SK-N-SH (cell line): Measurements from ENCODE around the gene C1orf210. TPM values are rescaled to one million over a fixed set of nuclear protein-coding genes. Genes with fewer than 3 reads are reported as not detected.

Experiments used
- CTCF ChIA-PET: fragments of 300-600, 350-600 bp; formaldehyde crosslinking; extraction: SDS; loops from one replicate; lab custom pipeline; 2021; lab: Yijun Ruan, JAX
- POLR2A ChIA-PET: fragments of 350-600 bp; sonication (Branson Sonifier 250); formaldehyde crosslinking; extraction: SDS; loops from one replicate; lab custom pipeline; 2020; ENCODE audit warnings: antibody characterized with exemption, inconsistent platforms; lab: Yijun Ruan, JAX
- DNase-seq: peaks from one replicate; pipeline ENCODE4 v3.0.0; 2012
- H2AFZ ChIP-seq: fragments of 200-600 bp; sonication (generic); 2 replicates; pipeline ENCODE4 v1.8.1; 2016; ENCODE audit warnings: antibody characterized with exemption, mild to moderate bottlenecking, low read depth
- H3F3A ChIP-seq: fragments of 200-600 bp; sonication (generic); replicated peaks from 2 replicates; pipeline ENCODE3; 2016; ENCODE audit warnings: antibody characterized with exemption, mild to moderate bottlenecking; ENCODE audit not compliant: insufficient read depth
- H3K27ac ChIP-seq, 2 experiments: fragments of 200-500 bp in 1 of 2; fragments of 200-600 bp in 1 of 2; sonication (Bioruptor generic) in 1 of 2; sonication (generic), shearing (Covaris generic) in 1 of 2; 2 replicates each; pipeline versions ENCODE4 v1.5.1 to v1.6.1; 2014 to 2016; ENCODE audit warnings: low read depth in 2 of 2, inconsistent platforms in 1 of 2, low read length in 1 of 2, mild to moderate bottlenecking in 1 of 2, mixed read lengths in 1 of 2
- H3K27me3 ChIP-seq: fragments of 200-600 bp; sonication (generic), shearing (Covaris generic); 2 replicates; pipeline ENCODE4 v1.6.1; 2016; ENCODE audit warnings: mixed run types; ENCODE audit not compliant: insufficient read depth
- H3K36me3 ChIP-seq, 2 experiments: fragments of 200-500 bp in 1 of 2; fragments of 200-600 bp in 1 of 2; sonication (Bioruptor generic) in 1 of 2; sonication (generic) in 1 of 2; replicated peaks in 1 of 2; 2 replicates each; pipeline versions ENCODE3 to v1.5.1; 2014 to 2016; ENCODE audit warnings: low read length in 1 of 2, mild to moderate bottlenecking in 1 of 2; ENCODE audit not compliant: insufficient read depth in 2 of 2, control insufficient read depth in 1 of 2
- H3K4me1 ChIP-seq, 2 experiments: fragments of 200-500 bp in 1 of 2; fragments of 200-600 bp in 1 of 2; sonication (Bioruptor generic) in 1 of 2; sonication (generic), shearing (Covaris generic) in 1 of 2; 2 replicates each; pipeline versions ENCODE4 v1.5.1 to v1.6.1; 2014 to 2016; ENCODE audit warnings: low read depth in 1 of 2, low read length in 1 of 2, mixed run types in 1 of 2; ENCODE audit not compliant: insufficient read depth in 2 of 2, control insufficient read depth in 1 of 2
- H3K4me2 ChIP-seq: fragments of 200-600 bp; sonication (generic), shearing (Covaris generic); 2 replicates; pipeline ENCODE4 v1.6.1; 2017; ENCODE audit warnings: mixed run types
- H3K4me3 ChIP-seq, 2 experiments: fragments of 200-500 bp in 1 of 2; fragments of 200-600 bp in 1 of 2; sonication (Bioruptor generic) in 1 of 2; sonication (generic), shearing (Covaris generic) in 1 of 2; 2 replicates each; pipeline versions ENCODE4 v1.5.1 to v1.8.1; 2014 to 2016; ENCODE audit warnings: low read depth in 2 of 2, inconsistent platforms in 1 of 2, low read length in 1 of 2, mild to moderate bottlenecking in 1 of 2, mixed read lengths in 1 of 2, moderate library complexity in 1 of 2
- H3K79me2 ChIP-seq: fragments of 200-600 bp; sonication (generic); 2 replicates; pipeline ENCODE4 v1.8.1; 2017; ENCODE audit warnings: mild to moderate bottlenecking; ENCODE audit not compliant: insufficient read depth
- H3K9ac ChIP-seq: fragments of 200-600 bp; sonication (generic); 2 replicates; pipeline ENCODE4 v1.6.1; 2017; ENCODE audit warnings: mixed run types
- H3K9me2 ChIP-seq: fragments of 200-600 bp; sonication (generic); 2 replicates; pipeline ENCODE4 v1.6.1; 2017; ENCODE audit warnings: mixed run types
- H3K9me3 ChIP-seq: fragments of 200-600 bp; sonication (generic); 2 replicates; pipeline ENCODE4 v1.6.1; 2017; ENCODE audit warnings: mixed run types, mild to moderate bottlenecking, moderate library complexity
- H4K20me1 ChIP-seq: fragments of 200-600 bp; sonication (generic); 2 replicates; pipeline ENCODE4 v1.6.1; 2017; ENCODE audit warnings: mild to moderate bottlenecking, mixed run types; ENCODE audit not compliant: insufficient read depth
- CHD2 ChIP-seq: fragments of 150-350 bp; IDR thresholded peaks from 2 replicates; pipeline ENCODE4 v1.6.1; 2018; ENCODE audit warnings: low read length; ENCODE audit not compliant: partially characterized antibody
- CTCF ChIP-seq: fragments of 200-600 bp; sonication (generic); IDR thresholded peaks from 2 replicates; pipeline ENCODE4 v1.6.1; 2017; ENCODE audit warnings: antibody characterized with exemption, mild to moderate bottlenecking, moderate library complexity
- ELF1 ChIP-seq: IDR thresholded peaks from 2 replicates; pipeline ENCODE4 v1.4.0; 2012
- EP300 ChIP-seq, 2 experiments: IDR thresholded peaks; 2 replicates each; pipeline versions ENCODE4 v1.4.0 to v1.6.1; 2012; ENCODE audit warnings: borderline replicate concordance in 1 of 2, low read depth in 1 of 2, low read length in 1 of 2
- FOXJ3 ChIP-seq: sonication (generic); formaldehyde crosslinking; IDR thresholded peaks from 2 replicates; pipeline ENCODE4 v1.5.1; 2020; ENCODE audit warnings: mild to moderate bottlenecking, missing genetic modification reagents
- FOXM1 ChIP-seq: IDR thresholded peaks from 2 replicates; pipeline ENCODE4 v1.4.0; 2012; ENCODE audit warnings: low read depth, mild to moderate bottlenecking
- GABPA ChIP-seq: IDR thresholded peaks from 2 replicates; pipeline ENCODE4 v1.4.0; 2012; ENCODE audit warnings: low read depth, mild to moderate bottlenecking
- GATA2 ChIP-seq: sonication (generic); formaldehyde crosslinking; IDR thresholded peaks from 2 replicates; pipeline ENCODE4 v1.5.0; 2020; ENCODE audit warnings: mild to moderate bottlenecking, missing genetic modification reagents
- JUND ChIP-seq: IDR thresholded peaks from 2 replicates; pipeline ENCODE4 v1.4.0; 2012
- MAX ChIP-seq: IDR thresholded peaks from 2 replicates; pipeline ENCODE4 v1.4.0; 2012; ENCODE audit warnings: low read depth
- MXI1 ChIP-seq: IDR thresholded peaks from 2 replicates; pipeline ENCODE4 v1.6.1; 2012; ENCODE audit warnings: mild to moderate bottlenecking, low read depth, low read length, improper control_type of control experiment
- NRF1 ChIP-seq: IDR thresholded peaks from 2 replicates; pipeline ENCODE4 v1.6.1; 2012; ENCODE audit warnings: low read depth, mild to moderate bottlenecking, low read length
- POLR2AphosphoS5 ChIP-seq: IDR thresholded peaks from 2 replicates; pipeline ENCODE4 v1.6.1; 2012; ENCODE audit warnings: low read depth, low read length
- REST ChIP-seq: IDR thresholded peaks from 2 replicates; pipeline ENCODE4 v1.6.1; 2012; ENCODE audit warnings: mild to moderate bottlenecking, low read depth, low read length, moderate library complexity
- RXRA ChIP-seq: IDR thresholded peaks from 2 replicates; pipeline ENCODE4 v1.4.0; 2012; ENCODE audit warnings: low read depth, mild to moderate bottlenecking, borderline replicate concordance
- TCF12 ChIP-seq: IDR thresholded peaks from 2 replicates; pipeline ENCODE4 v1.4.0; 2012
- TEAD4 ChIP-seq: IDR thresholded peaks from 2 replicates; pipeline ENCODE4 v1.4.0; 2012; ENCODE audit warnings: mild to moderate bottlenecking, borderline replicate concordance; ENCODE audit not compliant: insufficient read depth
- USF1 ChIP-seq: IDR thresholded peaks from 2 replicates; pipeline ENCODE4 v1.4.0; 2012; ENCODE audit warnings: low read depth, borderline replicate concordance
- YY1 ChIP-seq: IDR thresholded peaks from 2 replicates; pipeline ENCODE4 v1.4.0; 2012; ENCODE audit warnings: low read depth, mild to moderate bottlenecking
- WGBS: methylation state at CpG from one replicate; pipeline ENCODE4 v1.1.6; 2017; ENCODE audit warnings: low lambda C conversion rate; 5-methylcytosine and 5-hydroxymethylcytosine counted together
- polyA plus RNA-seq, 3 experiments: library from polyadenylated mRNA; depleted of rRNA; stranded (reverse); fragments of >200 nt; gene quantifications; 2 replicates each; pipeline ENCODE4 v1.2.3, GENCODE V29; 2012

The C1orf210 gene
- polyA plus RNA-seq, 1 of the 3 experiments (the other 2 are of a cell fraction): not detected

- Histone ChIP-seq H3K36me3 (no peaks in the 10 kb centered on the region), H3K9me2 (no peaks in the 10 kb centered on the region), H3K9ac (no peak overlapping the region), H3K4me1 (no peaks in the 10 kb centered on the region), H3K4me3 (no peak overlapping the region), H3K4me2 (no peak overlapping the region), H3K27ac (no peak overlapping the region), H3K27me3 (peaks cover 15% of the 10 kb centered on the region; the same call in 1 of the 2 replicates), H3K9me3 (peaks cover 3% of the 10 kb centered on the region; the same call in 1 of the 2 replicates), H4K20me1 (no peaks in the 10 kb centered on the region), H3K79me2 (no peaks in the 10 kb centered on the region), H2AFZ (no peak overlapping the region), H3F3A (no peaks in the 10 kb centered on the region)
- CTCF ChIA-PET: interaction anchor here (0.6 to 1.1 kb wide), 2 partner anchors 18 to 1918 kb away, joined by 3 read pairs; no protein-coding TSS in a partner anchor
- WGBS: 29% methylated on average over 8 of the region's 8 CpGs
- POLR2A ChIA-PET: no interaction called here
- DNase-seq: no peak
- TF ChIP-seq TEAD4 (no peak), MXI1 (no peak), EP300 (IDR thresholded peaks at IDR 0.05; ENCODE audit: borderline replicate concordance in 1 of 2, low read depth in 1 of 2, low read length in 1 of 2) (no peak), POLR2AphosphoS5 (no peak), CHD2 (no peak), RXRA (no peak), ELF1 (no peak), GATA2 (no peak), GABPA (no peak), MAX (no peak)
Observed at GRCh38 chr1:43256675-43257570, 28.5 kb downstream of the C1orf210 start.

- no peak overlapping the region for H3K4me3 ChIP-seq
- no peaks in the 10 kb centered on the region for H3K9me2 ChIP-seq
- no peaks in the 10 kb centered on the region for H3K79me2 ChIP-seq
- no peak overlapping the region for H3K27ac ChIP-seq
- H3K4me1 ChIP-seq: no peaks in the 10 kb centered on the region
- H3K27me3 ChIP-seq: peaks cover 24% of the 10 kb centered on the region; the same call in 1 of the 2 replicates
- H3K9me3 ChIP-seq: no peaks in the 10 kb centered on the region
- H3K4me2 ChIP-seq: no peak overlapping the region
- DNase-seq: no peak
- H3K9ac ChIP-seq: no peak overlapping the region
- TF ChIP-seq YY1 (no peak), GABPA (no peak), USF1 (no peak), MAX (no peak), JUND (no peak), FOXM1 (no peak), REST (no peak), TCF12 (no peak), FOXJ3 (CRISPR knock-in tag) (no peak), CTCF (no peak), NRF1 (no peak)
- ChIA-PET CTCF (no interaction called here), POLR2A (no interaction called here)
- 27% methylated on average over 9 of the region's 10 CpGs for WGBS
- no peaks in the 10 kb centered on the region for H3F3A ChIP-seq
- no peak overlapping the region for H2AFZ ChIP-seq
- H3K36me3 ChIP-seq: no peaks in the 10 kb centered on the region
- H4K20me1 ChIP-seq: no peaks in the 10 kb centered on the region
Observed at GRCh38 chr1:43255438-43256210, 29.8 kb downstream of the C1orf210 start.
